ENCODE results near the gene MYH6. TPM values are rescaled to one million over a fixed set of nuclear protein-coding genes. Genes with fewer than 3 reads are reported as not detected.
"Not testable (repeated sequence)": the region's sequence is repeated elsewhere in the genome, so short reads cannot be mapped to it uniquely, and the experiment has no call there.

The MYH6 gene
- total RNA-seq, 1 donor from 2014 or later = not detected

- TF ChIP-seq POLR2A (IDR thresholded peaks at IDR 0.05) = no peak
- TF ChIP-seq CTCF (IDR thresholded peaks at IDR 0.05) = no peak
- no peak for TF ChIP-seq POLR2AphosphoS5 (IDR thresholded peaks at IDR 0.05; ENCODE audit: insufficient read depth in 1 of 2, low read depth in 1 of 2)
- no peaks in the 10 kb centered on the region for H3K4me1 ChIP-seq
- H3K36me3 ChIP-seq = no peaks in the 10 kb centered on the region
- no peaks in the 10 kb centered on the region for H3K27me3 ChIP-seq
- H3K4me3 ChIP-seq = no peak overlapping the region
- H3K27ac ChIP-seq = no peak overlapping the region
- H3K9me3 ChIP-seq = no peaks in the 10 kb centered on the region
- intact Hi-C loops (cut with DNase I) = no loop called here
- no peak for DNase-seq (ENCODE audit: extremely low spot score in 2 of 2)
These were observed 17.1 kb upstream of the MYH6 start for GRCh38 chr14:23425169-23425568.

GRCh38 chr14:23423657-23424056 is 15.6 kb upstream of the MYH6 start:
- Histone ChIP-seq H3K9me3 (no peaks in the 10 kb centered on the region), H3K27ac (no peak overlapping the region), H3K27me3 (no peaks in the 10 kb centered on the region), H3K4me3 (no peak overlapping the region), H3K36me3 (no peaks in the 10 kb centered on the region), H3K4me1 (no peaks in the 10 kb centered on the region)
- TF ChIP-seq POLR2A (IDR thresholded peaks at IDR 0.05) (no peak), CTCF (IDR thresholded peaks at IDR 0.05) (no peak), POLR2AphosphoS5 (IDR thresholded peaks at IDR 0.05; ENCODE audit: insufficient read depth in 1 of 2, low read depth in 1 of 2) (no peak)
- DNase-seq (ENCODE audit: extremely low spot score in 2 of 2) = no peak
- intact Hi-C loops (cut with DNase I) = no loop called here

- Histone ChIP-seq H3K36me3 (no peaks in the 10 kb centered on the region), H3K27ac (no peak overlapping the region), H3K9me3 (no peaks in the 10 kb centered on the region), H3K27me3 (no peaks in the 10 kb centered on the region), H3K4me3 (no peak overlapping the region), H3K4me1 (no peaks in the 10 kb centered on the region)
- no peak for TF ChIP-seq POLR2AphosphoS5 (IDR thresholded peaks at IDR 0.05; ENCODE audit: insufficient read depth in 1 of 2, low read depth in 1 of 2)
- no peak for TF ChIP-seq POLR2A (IDR thresholded peaks at IDR 0.05)
- TF ChIP-seq CTCF (IDR thresholded peaks at IDR 0.05) = no peak
- DNase-seq (ENCODE audit: extremely low spot score in 2 of 2) = no peak
- intact Hi-C loops (cut with DNase I) = no loop called here
These were observed 13.5 kb upstream of the MYH6 start for GRCh38 chr14:23421594-23421993.

- H3K27me3 ChIP-seq; H3K9me3 ChIP-seq; H3K36me3 ChIP-seq; intact Hi-C loops (cut with DNase I); H3K4me1 ChIP-seq; DNase-seq (ENCODE audit: extremely low spot score in 2 of 2); H3K4me3 ChIP-seq; H3K27ac ChIP-seq: not testable (repeated sequence)
These were observed 11.6 kb upstream of the MYH6 start for GRCh38 chr14:23419646-23420045.

GRCh38 chr14:23418021-23418420 is 9.9 kb upstream of the MYH6 start:
- H3K27me3 ChIP-seq = no peaks in the 10 kb centered on the region
- no peak for DNase-seq (ENCODE audit: extremely low spot score in 2 of 2)
- H3K4me1 ChIP-seq = no peaks in the 10 kb centered on the region
- H3K4me3 ChIP-seq = no peak overlapping the region
- TF ChIP-seq POLR2A (IDR thresholded peaks at IDR 0.05) (no peak), CTCF (IDR thresholded peaks at IDR 0.05) (no peak), POLR2AphosphoS5 (IDR thresholded peaks at IDR 0.05; ENCODE audit: insufficient read depth in 1 of 2, low read depth in 1 of 2) (no peak)
- H3K36me3 ChIP-seq = no peaks in the 10 kb centered on the region
- H3K9me3 ChIP-seq = no peaks in the 10 kb centered on the region
- no peak overlapping the region for H3K27ac ChIP-seq
- intact Hi-C loops (cut with DNase I) = no loop called here

- H3K4me3 ChIP-seq; H3K27me3 ChIP-seq; H3K9me3 ChIP-seq; H3K36me3 ChIP-seq; H3K27ac ChIP-seq; H3K4me1 ChIP-seq; DNase-seq (ENCODE audit: extremely low spot score in 2 of 2); intact Hi-C loops (cut with DNase I): not testable (repeated sequence)
These were observed 9.2 kb upstream of the MYH6 start for GRCh38 chr14:23417269-23417668.
